ENCODE data around the gene RNF8. TPM values are rescaled to one million over a fixed set of nuclear protein-coding genes. Genes with fewer than 3 reads are reported as not detected.
"Not testable (repeated sequence)": the region's sequence is repeated elsewhere in the genome, so short reads cannot be mapped to it uniquely, and the experiment has no call there.

RNF8 gene
- total RNA-seq, 1 donor from 2014 or later = 22.4 TPM

- no peak overlapping the region for H3K4me3 Mint-ChIP-seq (ENCODE audit: unreplicated experiment)
- no peak for FAIRE-seq
Observed at GRCh38 chr6:37305841-37306425, 47.9 kb upstream of the RNF8 start.

DNA sequence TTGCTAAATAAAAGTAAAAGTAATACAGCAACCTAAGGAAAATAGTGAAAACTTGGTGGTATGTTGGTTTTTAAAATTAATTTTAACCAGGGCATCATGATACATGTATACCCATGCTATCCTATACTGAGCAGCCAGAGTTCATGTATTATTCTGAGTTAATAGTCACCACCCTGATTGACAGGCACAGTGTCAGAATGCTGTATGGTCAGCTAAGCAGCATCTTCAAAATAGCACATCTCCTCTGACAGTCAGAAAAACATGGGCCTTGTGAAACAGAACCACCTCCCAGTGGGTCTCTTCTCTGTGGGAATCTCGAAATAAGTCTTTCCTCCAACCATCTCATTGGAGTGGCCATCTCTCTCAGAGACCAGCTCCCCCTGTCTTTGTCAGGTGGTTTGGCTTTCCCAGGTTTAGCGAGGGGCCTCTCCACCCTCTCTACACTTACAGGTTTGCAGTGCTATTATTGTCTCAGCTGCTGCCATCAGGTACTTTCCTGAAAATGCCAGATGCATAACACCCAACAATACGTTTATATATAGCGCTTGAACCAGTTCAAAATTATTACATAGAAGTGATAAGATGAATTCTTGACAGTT lies 47.1 kb upstream of the RNF8 start:
- Histone ChIP-seq H3K9ac (ENCODE audit: low read length) (no peak overlapping the region), H3K4me3 (ENCODE audit: insufficient read depth, low read depth, low read length) (no peak overlapping the region), H3K9me3 (ENCODE audit: insufficient read depth, low read depth, low read length) (no peaks in the 10 kb centered on the region), H4K20me1 (ENCODE audit: insufficient read depth, low read length) (peaks cover 5% of the 10 kb centered on the region), H3K79me2 (ENCODE audit: insufficient read depth, low read length) (no peaks in the 10 kb centered on the region), H3K36me3 (ENCODE audit: insufficient read depth, low read length) (peaks cover 15% of the 10 kb centered on the region), H2AFZ (ENCODE audit: low read depth, low read length) (no peak overlapping the region), H3K27me3 (ENCODE audit: insufficient read depth, low read length) (no peaks in the 10 kb centered on the region), H3K4me2 (ENCODE audit: low read length) (no peak overlapping the region), H3K27ac (ENCODE audit: low read depth, low read length) (no peak overlapping the region), H3K4me1 (ENCODE audit: insufficient read depth, low read length) (peaks cover 14% of the 10 kb centered on the region)
- no peak overlapping the region for H3K4me3 Mint-ChIP-seq (ENCODE audit: unreplicated experiment)
- H3K9me3 Mint-ChIP-seq (ENCODE audit: unreplicated experiment) = no peaks in the 10 kb centered on the region
- peaks cover 22% of the 10 kb centered on the region for H3K4me1 Mint-ChIP-seq (ENCODE audit: low read depth, unreplicated experiment)
- FAIRE-seq (no peak), DNase-seq (ENCODE audit: low read depth) (no peak)
- no peak overlapping the region for H3K27ac Mint-ChIP-seq (ENCODE audit: unreplicated experiment)
- no peak for TF ChIP-seq CTCF (IDR thresholded peaks at IDR 0.05; ENCODE audit: insufficient read depth, low read depth, low read length)
- TF ChIP-seq EZH2 (IDR thresholded peaks at IDR 0.05; ENCODE audit: insufficient read depth, low read length) = no peak
- peaks cover 5% of the 10 kb centered on the region for H3K36me3 Mint-ChIP-seq (ENCODE audit: low read depth, unreplicated experiment)
- no peaks in the 10 kb centered on the region for H3K27me3 Mint-ChIP-seq (ENCODE audit: low read depth, unreplicated experiment)

More at GRCh38 chr6:37305841-37306425, 47.9 kb upstream of the RNF8 start:
- TF ChIP-seq CTCF (IDR thresholded peaks at IDR 0.05; ENCODE audit: insufficient read depth, low read depth, low read length) (no peak), EZH2 (IDR thresholded peaks at IDR 0.05; ENCODE audit: insufficient read depth, low read length) (no peak)
- Mint-ChIP-seq H3K36me3 (ENCODE audit: low read depth, unreplicated experiment) (peaks cover 5% of the 10 kb centered on the region), H3K27ac (ENCODE audit: unreplicated experiment) (no peak overlapping the region), H3K9me3 (ENCODE audit: unreplicated experiment) (no peaks in the 10 kb centered on the region), H3K4me1 (ENCODE audit: low read depth, unreplicated experiment) (peaks cover 17% of the 10 kb centered on the region), H3K27me3 (ENCODE audit: low read depth, unreplicated experiment) (no peaks in the 10 kb centered on the region)
- Histone ChIP-seq H3K9ac (ENCODE audit: low read length) (no peak overlapping the region), H3K4me3 (ENCODE audit: insufficient read depth, low read depth, low read length) (no peak overlapping the region), H3K36me3 (ENCODE audit: insufficient read depth, low read length) (peaks cover 15% of the 10 kb centered on the region), H3K27ac (ENCODE audit: low read depth, low read length) (no peak overlapping the region), H3K79me2 (ENCODE audit: insufficient read depth, low read length) (no peaks in the 10 kb centered on the region), H3K9me3 (ENCODE audit: insufficient read depth, low read depth, low read length) (no peaks in the 10 kb centered on the region), H3K4me1 (ENCODE audit: insufficient read depth, low read length) (peaks cover 8% of the 10 kb centered on the region), H4K20me1 (ENCODE audit: insufficient read depth, low read length) (peaks cover 5% of the 10 kb centered on the region), H2AFZ (ENCODE audit: low read depth, low read length) (no peak overlapping the region), H3K4me2 (ENCODE audit: low read length) (no peak overlapping the region), H3K27me3 (ENCODE audit: insufficient read depth, low read length) (no peaks in the 10 kb centered on the region)
- no peak for DNase-seq (ENCODE audit: low read depth)

- H3K9me3 Mint-ChIP-seq (ENCODE audit: unreplicated experiment); H3K27me3 Mint-ChIP-seq (ENCODE audit: low read depth, unreplicated experiment); H3K27ac Mint-ChIP-seq (ENCODE audit: unreplicated experiment); H3K36me3 Mint-ChIP-seq (ENCODE audit: low read depth, unreplicated experiment); H3K9ac ChIP-seq (ENCODE audit: low read length); H3K9me3 ChIP-seq (ENCODE audit: insufficient read depth, low read depth, low read length); DNase-seq (ENCODE audit: low read depth); H3K79me2 ChIP-seq (ENCODE audit: insufficient read depth, low read length); H3K4me3 Mint-ChIP-seq (ENCODE audit: unreplicated experiment); H4K20me1 ChIP-seq (ENCODE audit: insufficient read depth, low read length); H3K27ac ChIP-seq (ENCODE audit: low read depth, low read length); H3K4me2 ChIP-seq (ENCODE audit: low read length); H3K27me3 ChIP-seq (ENCODE audit: insufficient read depth, low read length); H3K4me3 ChIP-seq (ENCODE audit: insufficient read depth, low read depth, low read length); H2AFZ ChIP-seq (ENCODE audit: low read depth, low read length); FAIRE-seq: not testable (repeated sequence)
- H3K36me3 ChIP-seq (ENCODE audit: insufficient read depth, low read length) = peaks cover 14% of the 10 kb centered on the region
- peaks cover 21% of the 10 kb centered on the region for H3K4me1 ChIP-seq (ENCODE audit: insufficient read depth, low read length)
- H3K4me1 Mint-ChIP-seq (ENCODE audit: low read depth, unreplicated experiment) = peaks cover 29% of the 10 kb centered on the region
Observed at GRCh38 chr6:37307484-37307883, 46.3 kb upstream of the RNF8 start.
